HS-27A (cell line): ENCODE measurements around the gene FOXO3.
"Not testable (repeated sequence)": the region's sequence is repeated elsewhere in the genome, so short reads cannot be mapped to it uniquely, and the experiment has no call there.

Source experiments
- DNase-seq: peaks from one replicate; pipeline ENCODE4 v3.0.0-alpha.2; 2012; ENCODE audit warnings: low read depth, missing footprints

The FOXO3 gene

GRCh38 chr6:108556250-108556649 is 4.5 kb upstream of the FOXO3 start:
- DNase-seq = no peak

DNA sequence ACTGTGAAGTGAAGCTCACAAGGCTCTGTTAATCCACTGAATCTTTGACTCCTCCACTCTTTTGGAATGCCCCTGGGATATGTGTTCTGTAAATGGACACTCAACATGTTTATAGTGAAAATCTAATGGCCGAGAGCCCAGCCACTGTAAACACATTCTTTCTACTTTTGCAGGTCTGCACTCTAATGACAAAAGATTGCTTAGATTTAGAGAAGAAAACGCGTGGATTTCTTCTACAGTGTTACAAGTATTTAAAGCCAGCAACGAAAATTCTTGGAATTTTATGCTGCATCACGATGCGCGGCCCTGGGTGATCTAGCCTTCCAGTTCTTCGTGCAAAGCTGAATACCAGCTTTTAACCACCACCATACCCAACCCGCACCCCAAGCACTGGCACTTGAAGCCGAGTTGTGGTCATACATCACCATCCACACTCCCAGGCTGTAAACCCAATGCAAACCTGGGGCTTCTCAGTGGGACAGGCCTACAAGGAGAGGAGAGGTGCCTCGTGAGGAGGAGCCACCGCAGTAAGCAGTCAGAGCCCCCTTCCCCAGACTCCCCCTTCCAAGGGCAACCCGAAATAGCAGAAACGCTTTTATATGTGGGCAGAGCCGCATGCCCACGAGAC is 3.7 kb upstream of the FOXO3 start:
- DNase-seq = no peak

GRCh38 chr6:108557494-108558371 is 3.0 kb upstream of the FOXO3 start:
- DNase-seq = no peak

DNA sequence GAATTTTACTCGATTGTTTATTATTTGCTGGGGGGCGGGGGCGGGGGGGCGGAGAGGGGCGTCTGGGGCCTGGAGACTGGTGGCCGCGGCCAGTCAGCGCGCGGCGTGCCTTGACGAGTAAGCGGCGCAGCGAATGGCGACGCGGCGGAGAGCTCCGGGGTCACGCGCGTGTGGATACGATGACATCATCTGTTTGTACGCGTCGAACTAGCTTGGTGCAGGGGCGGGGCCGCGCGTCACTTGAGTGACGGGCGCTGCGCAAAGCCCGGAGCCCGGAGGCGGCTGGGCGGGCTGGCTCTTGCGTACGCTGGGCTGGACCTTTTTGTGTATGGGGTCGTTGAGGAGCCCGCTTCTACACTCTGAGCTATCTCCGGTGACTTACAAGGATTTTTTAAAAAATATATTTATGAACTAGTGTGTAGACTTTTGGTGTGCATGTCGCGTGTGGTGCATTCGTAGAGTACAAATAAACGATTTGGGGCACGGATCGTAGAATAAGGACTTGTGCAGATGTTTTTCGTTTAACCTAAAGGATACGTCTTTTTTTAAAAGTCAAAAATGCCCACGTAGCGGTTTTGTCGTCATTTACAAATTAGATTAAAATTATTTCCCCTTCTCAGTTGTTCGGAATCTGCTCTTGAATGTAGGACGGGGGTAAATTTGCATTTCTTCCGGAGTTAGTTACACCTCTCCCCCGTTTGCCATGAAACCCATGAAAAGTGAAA is 2.2 kb upstream of the FOXO3 start:
- DNase-seq = no peak

- DNase-seq = no peak
Measured at GRCh38 chr6:108559097-108559883, 1.4 kb upstream of the FOXO3 start.

DNA sequence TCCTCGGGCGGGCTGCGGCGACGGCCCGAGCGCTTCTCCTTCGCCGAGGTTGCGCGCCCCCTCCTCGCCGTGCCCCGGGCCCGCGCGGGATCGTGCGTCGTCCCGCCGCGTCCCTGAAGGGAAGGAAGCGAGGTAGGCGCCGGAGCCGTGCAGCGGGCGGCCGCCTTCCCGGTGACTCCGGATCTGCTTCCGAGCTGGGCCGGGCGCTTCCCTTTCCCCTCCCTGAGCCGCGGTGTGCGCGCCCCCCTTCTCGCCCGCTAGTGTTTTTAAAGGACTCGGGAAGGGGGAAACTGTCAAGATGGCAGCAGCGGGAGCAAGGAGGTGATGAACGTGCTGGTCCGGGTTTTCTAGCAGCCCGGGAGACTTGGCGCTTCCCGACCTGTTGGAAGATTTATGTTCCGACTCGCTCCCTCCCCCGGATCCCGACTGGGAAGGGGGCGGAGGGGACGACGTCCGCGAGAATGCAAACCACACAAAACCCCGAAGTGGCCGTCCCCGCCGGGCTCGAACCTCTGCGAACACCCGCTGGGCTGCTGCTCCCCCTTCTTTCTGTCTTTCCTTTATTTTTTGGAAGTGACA is 744 bp upstream of the FOXO3 start:
- DNase-seq = no peak

DNA sequence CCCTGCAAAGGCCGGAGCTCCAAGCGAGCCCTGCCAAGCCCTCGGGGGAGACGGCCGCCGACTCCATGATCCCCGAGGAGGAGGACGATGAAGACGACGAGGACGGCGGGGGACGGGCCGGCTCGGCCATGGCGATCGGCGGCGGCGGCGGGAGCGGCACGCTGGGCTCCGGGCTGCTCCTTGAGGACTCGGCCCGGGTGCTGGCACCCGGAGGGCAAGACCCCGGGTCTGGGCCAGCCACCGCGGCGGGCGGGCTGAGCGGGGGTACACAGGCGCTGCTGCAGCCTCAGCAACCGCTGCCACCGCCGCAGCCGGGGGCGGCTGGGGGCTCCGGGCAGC is 561 bp downstream of the FOXO3 start:
- DNase-seq = not testable (repeated sequence)

- no peak for DNase-seq
Measured at GRCh38 chr6:108561742-108562502, 1.2 kb downstream of the FOXO3 start.

- no peak for DNase-seq
Measured at GRCh38 chr6:108562503-108562993, 1.8 kb downstream of the FOXO3 start.

GRCh38 chr6:108563292-108563691 is 2.6 kb downstream of the FOXO3 start:
- DNase-seq = no peak

DNA sequence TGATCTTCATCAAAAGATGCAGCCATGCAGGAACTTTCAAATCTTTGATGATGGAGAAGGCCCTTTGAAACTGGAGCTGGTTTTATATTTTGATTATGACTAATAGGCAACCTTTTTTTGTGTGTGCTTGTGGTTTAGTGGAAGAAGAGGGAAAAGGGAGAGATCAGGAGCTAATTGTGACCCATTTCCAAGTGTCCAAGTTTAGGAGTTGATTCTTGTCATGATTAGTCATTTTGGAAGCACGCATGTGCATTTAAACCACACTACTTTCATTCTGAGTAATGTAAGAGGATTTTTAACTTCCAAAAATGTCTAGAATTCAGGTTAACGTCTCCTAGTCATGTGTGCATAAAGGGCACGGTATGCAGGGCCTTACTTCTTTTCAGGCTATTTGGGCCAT is 3.5 kb downstream of the FOXO3 start:
- DNase-seq = peak; percentile 90

GRCh38 chr6:108565091-108565766 is 4.5 kb downstream of the FOXO3 start:
- DNase-seq = no peak

GRCh38 chr6:108565893-108566292 is 5.2 kb downstream of the FOXO3 start:
- DNase-seq = no peak

- no peak for DNase-seq
Measured at GRCh38 chr6:108566406-108566805, 5.7 kb downstream of the FOXO3 start.

- DNase-seq = no peak
Measured at GRCh38 chr6:108568101-108568500, 7.4 kb downstream of the FOXO3 start.

- DNase-seq = no peak
Measured at GRCh38 chr6:108568551-108569305, 8.0 kb downstream of the FOXO3 start.

DNA sequence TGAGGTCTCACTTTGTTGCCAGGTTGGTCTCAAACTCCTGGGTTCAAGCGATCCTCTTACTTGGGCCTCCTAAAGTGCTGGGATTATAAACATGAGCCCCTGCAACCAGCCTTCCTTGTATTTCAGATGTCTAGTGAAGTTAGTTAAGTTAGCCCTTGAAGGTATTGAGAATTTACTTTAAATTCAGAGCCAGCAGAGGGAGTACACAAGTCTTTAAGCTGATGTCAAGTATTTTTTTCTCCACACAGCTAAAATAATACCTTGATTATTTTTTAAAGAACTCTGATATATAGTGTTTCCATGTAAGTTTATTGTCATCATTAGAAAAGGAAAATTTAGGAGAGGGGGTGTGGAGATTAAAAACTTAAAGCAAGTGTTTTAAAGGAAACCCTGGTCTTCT is 9.8 kb downstream of the FOXO3 start:
- no peak for DNase-seq

DNA sequence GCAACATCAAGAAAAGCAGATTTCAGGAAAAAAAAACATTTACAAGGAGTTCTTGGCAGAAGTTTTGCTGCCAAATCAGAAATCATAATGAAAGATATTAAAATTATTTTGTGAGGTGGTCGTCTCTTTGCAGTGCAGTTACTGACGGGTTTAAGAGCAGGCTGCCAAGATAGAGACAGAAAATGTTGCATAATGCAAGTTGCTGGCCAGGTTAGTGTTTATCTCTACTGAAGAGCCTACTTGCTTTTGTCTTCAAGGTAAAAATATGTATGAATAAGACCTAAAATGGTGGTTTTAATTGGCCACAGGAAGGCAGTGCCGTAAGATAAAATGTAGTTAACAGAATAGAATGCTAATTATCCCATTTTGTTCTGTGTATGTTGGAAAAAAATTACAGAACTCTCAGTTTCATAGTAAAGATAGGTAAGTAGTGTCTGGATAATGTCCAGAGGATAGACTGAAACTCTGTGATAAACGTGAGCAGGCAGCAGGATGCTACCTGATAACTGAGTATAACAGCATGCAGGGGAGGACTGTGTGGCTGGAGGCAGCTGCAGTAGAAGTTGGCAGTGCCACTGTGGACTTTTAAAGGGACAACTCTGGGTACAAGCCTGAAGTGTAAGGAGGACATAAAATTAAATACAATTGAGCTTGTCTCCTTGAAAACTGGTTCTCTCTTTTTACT is 13.9 kb downstream of the FOXO3 start:
- no peak for DNase-seq

- no peak for DNase-seq
Measured at GRCh38 chr6:108575905-108576494, 15.3 kb downstream of the FOXO3 start.
